Measurements from ENCODE around the gene ZNF462. TPM values are rescaled to one million over a fixed set of nuclear protein-coding genes. Genes with fewer than 3 reads are reported as not detected.
A peak's percentile ranks its signal among the peaks of the same experiment; 100 is the strongest.

ZNF462 gene
- total and polyA plus RNA-seq, 2 of the 13 experiments (the other 11 are each of a cell fraction or from before 2014, with no cell fraction given) = not detected

- TF ChIP-seq DNMT1 (CRISPR knock-in tag; IDR thresholded peaks at IDR 0.05) = no peak
- no peak for TF ChIP-seq JUNB (CRISPR knock-in tag; IDR thresholded peaks at IDR 0.05; ENCODE audit: borderline replicate concordance)
- TF ChIP-seq ZGPAT (CRISPR knock-in tag; IDR thresholded peaks at IDR 0.05) = no peak
- no peak for TF ChIP-seq TRIM22 (IDR thresholded peaks at IDR 0.05)
- TF ChIP-seq ZNF468 (CRISPR knock-in tag; IDR thresholded peaks at IDR 0.05) = no peak
Measured at GRCh38 chr9:107043886-107044285, 180.9 kb downstream of the ZNF462 start (continued).

- no peak for DNase-seq (ENCODE audit: low spot score)
- ATAC-seq = no peak; the same call in 2 of the 3 replicates
- Histone ChIP-seq H3K9me3 (ENCODE audit: low read length) (no peaks in the 10 kb centered on the region), H3K4me3 (replicated peaks in 1 of 3; ENCODE audit: insufficient read depth in 1 of 3, low read depth in 2 of 3, low read length in 3 of 3) (no peak overlapping the region), H3K27ac (ENCODE audit: extremely low read length, insufficient read depth, low read length) (no peak overlapping the region), H2AFZ (ENCODE audit: low read length) (no peak overlapping the region), H3K4me2 (ENCODE audit: low read depth, low read length) (no peak overlapping the region), H3K36me3 (replicated peaks in 1 of 2; ENCODE audit: control insufficient read depth in 1 of 2, insufficient read depth in 2 of 2, low read length in 2 of 2) (no peaks in the 10 kb centered on the region), H4K20me1 (ENCODE audit: insufficient read depth, low read length) (no peaks in the 10 kb centered on the region), H3K9ac (ENCODE audit: insufficient read depth, low read depth, low read length) (no peak overlapping the region), H3K4me1 (ENCODE audit: insufficient read depth, low read length) (no peaks in the 10 kb centered on the region), H3K27me3 (ENCODE audit: control insufficient read depth in 1 of 2, insufficient read depth in 2 of 2, low read length in 2 of 2) (no peaks in the 10 kb centered on the region), H3K79me2 (ENCODE audit: insufficient read depth, low read length) (no peaks in the 10 kb centered on the region)
- POLR2A ChIA-PET = no interaction called here
- in situ Hi-C loops (cut with HindIII; ENCODE audit: extremely low pct_ligation_motif_present, low pct_unique_long_range_greater_than_20kb) (no loop called here), intact Hi-C loops (cut with micrococcal nuclease; ENCODE audit: unreplicated experiment) (no loop called here)
- no TSS peak for BruUV-seq (replicated peaks)
- 7% methylated on average over 3 of the region's 4 CpGs for WGBS (ENCODE audit: low lambda C conversion rate)
- CTCF ChIA-PET (ENCODE audit: low intra/inter-chr PET ratio, low total read pairs) = no interaction called here
- TF ChIP-seq CTCF (CRISPR knock-in tag; IDR thresholded peaks at IDR 0.05) (0 out of 2 replicates have a peak, but pooled peaks have one; percentile 6), ATF4 (CRISPR knock-in tag; IDR thresholded peaks at IDR 0.05) (no peak)
- FAIRE-seq = no peak
Measured at GRCh38 chr9:107044872-107045271, 181.9 kb downstream of the ZNF462 start.
